ENCODE data around the gene GNB1. TPM values are rescaled to one million over a fixed set of nuclear protein-coding genes. Genes with fewer than 3 reads are reported as not detected.
A peak's percentile ranks its signal among the peaks of the same experiment; 100 is the strongest.

GNB1 gene
- total RNA-seq, 1 donor: 88.7 TPM

GRCh38 chr1:1920057-1920607 is 29.2 kb upstream of the GNB1 start:
- peak; percentile 90 for DNase-seq (ENCODE audit: insufficient read length, low spot score, missing footprints)
- H3K4me2 ChIP-seq (ENCODE audit: insufficient read depth, low read length): no peak overlapping the region
- no peak overlapping the region for H2AFZ ChIP-seq (ENCODE audit: low read length)
- no peaks in the 10 kb centered on the region for H3K9me3 ChIP-seq (ENCODE audit: low read depth, low read length)
- no peak for TF ChIP-seq CTCF (IDR thresholded peaks at IDR 0.05; ENCODE audit: extremely low read depth, low read depth, low read length)
- H3K4me3 ChIP-seq (ENCODE audit: insufficient read depth, low read length): no peak overlapping the region
- H3K79me2 ChIP-seq (ENCODE audit: insufficient read depth, low read length): no peaks in the 10 kb centered on the region
- H3K27ac ChIP-seq (ENCODE audit: low read depth, low read length): no peak overlapping the region
- H4K20me1 ChIP-seq (ENCODE audit: insufficient read depth, low read length): no peaks in the 10 kb centered on the region
- H3K27me3 ChIP-seq (ENCODE audit: insufficient read depth, low read length): peaks cover 11% of the 10 kb centered on the region
- peaks cover 6% of the 10 kb centered on the region for H3K4me1 ChIP-seq (ENCODE audit: insufficient read depth, low read length)
- H3K36me3 ChIP-seq (ENCODE audit: insufficient read depth, low read length): no peaks in the 10 kb centered on the region

GRCh38 chr1:1919304-1920056 is 28.6 kb upstream of the GNB1 start:
- Histone ChIP-seq H3K79me2 (ENCODE audit: insufficient read depth, low read length) (no peaks in the 10 kb centered on the region), H3K4me3 (ENCODE audit: insufficient read depth, low read length) (peak overlapping the region; percentile 58), H3K4me1 (ENCODE audit: insufficient read depth, low read length) (peaks cover 6% of the 10 kb centered on the region), H3K27ac (ENCODE audit: low read depth, low read length) (no peak overlapping the region), H3K36me3 (ENCODE audit: insufficient read depth, low read length) (no peaks in the 10 kb centered on the region), H3K4me2 (ENCODE audit: insufficient read depth, low read length) (peak overlapping the region; percentile 72), H3K9me3 (ENCODE audit: low read depth, low read length) (no peaks in the 10 kb centered on the region), H3K27me3 (ENCODE audit: insufficient read depth, low read length) (peaks cover 11% of the 10 kb centered on the region), H2AFZ (ENCODE audit: low read length) (no peak overlapping the region), H4K20me1 (ENCODE audit: insufficient read depth, low read length) (no peaks in the 10 kb centered on the region)
- no peak for TF ChIP-seq CTCF (IDR thresholded peaks at IDR 0.05; ENCODE audit: extremely low read depth, low read depth, low read length)
- peak; percentile 100 for DNase-seq (ENCODE audit: insufficient read length, low spot score, missing footprints)

GRCh38 chr1:1918901-1919303 is 28.0 kb upstream of the GNB1 start, which contains the start of gene TMEM52:
TSS of gene TMEM52 (minus strand) at chr1:1919279. CDS start at chr1:1919265, 14 bp downstream.
- no peaks in the 10 kb centered on the region for H3K9me3 ChIP-seq (ENCODE audit: low read depth, low read length)
- H3K27ac ChIP-seq (ENCODE audit: low read depth, low read length): no peak within 1 kb of the TSS
- no peaks in the 10 kb centered on the region for H3K36me3 ChIP-seq (ENCODE audit: insufficient read depth, low read length)
- peaks cover 6% of the 10 kb centered on the region for H3K4me1 ChIP-seq (ENCODE audit: insufficient read depth, low read length)
- TF ChIP-seq CTCF (IDR thresholded peaks at IDR 0.05; ENCODE audit: extremely low read depth, low read depth, low read length): no peak
- no peaks in the 10 kb centered on the region for H4K20me1 ChIP-seq (ENCODE audit: insufficient read depth, low read length)
- H3K4me3 ChIP-seq (ENCODE audit: insufficient read depth, low read length): peak within 1 kb of the TSS; percentile 58
- DNase-seq (ENCODE audit: insufficient read length, low spot score, missing footprints): no peak
- peaks cover 11% of the 10 kb centered on the region for H3K27me3 ChIP-seq (ENCODE audit: insufficient read depth, low read length)
- H3K79me2 ChIP-seq (ENCODE audit: insufficient read depth, low read length): no peaks in the 10 kb centered on the region
- H3K4me2 ChIP-seq (ENCODE audit: insufficient read depth, low read length): peak within 1 kb of the TSS; percentile 72
- H2AFZ ChIP-seq (ENCODE audit: low read length): no peak within 1 kb of the TSS
